HepG2 (cell line): ENCODE measurements around the gene KCTD21. TPM values are rescaled to one million over a fixed set of nuclear protein-coding genes. Genes with fewer than 3 reads are reported as not detected.

Experiments used
- ATAC-seq: fragments of 200-7000 bp; cut with Tn5 transposase; 3 replicates; pipeline ENCODE4 v1.9.1; 2020; ENCODE audit warnings: mild to moderate bottlenecking, moderate library complexity
- BruUV-seq: library from RNA; stranded (reverse); fragments of 400-500 nt; replicated peaks from 2 replicates; lab custom pipeline; 2021; lab: Mats Ljungman, UMichigan
- CTCF ChIA-PET: fragments of 300-600 bp; formaldehyde crosslinking; extraction: SDS; loops from one replicate; lab custom pipeline; 2021; ENCODE audit warnings: low total read pairs, inconsistent platforms, low intra/inter-chr PET ratio; lab: Yijun Ruan, JAX
- POLR2A ChIA-PET: fragments of 350-600 bp; sonication (Branson Sonifier 250); formaldehyde crosslinking; loops from one replicate; lab custom pipeline; 2020; ENCODE audit warnings: antibody characterized with exemption, inconsistent platforms; lab: Yijun Ruan, JAX
- DNase-seq: peaks from one replicate; pipeline ENCODE4 v3.0.0-alpha.2; 2015; ENCODE audit warnings: low spot score
- FAIRE-seq: peaks from 3 replicates; lab custom pipeline; 2011; peaks lifted over from hg19 to GRCh38; lab: Jason Lieb, UNC
- H2AFZ ChIP-seq: one replicate; pipeline ENCODE4 v1.6.1; 2011; ENCODE audit warnings: low read length, inconsistent platforms
- H3K27ac ChIP-seq: fragments of 300-600 bp; 3 replicates; pipeline ENCODE4 v1.8.0; 2011; ENCODE audit warnings: mixed run types, mild to moderate bottlenecking, mixed read lengths, low read length, inconsistent platforms; ENCODE audit not compliant: insufficient read depth; ENCODE audit errors: extremely low read length
- H3K27me3 ChIP-seq, 2 experiments: fragments of 200-600 bp in 1 of 2; 2 replicates in 1 of 2; 3 replicates in 1 of 2; pipeline versions ENCODE4 v1.6.0 to v1.8.0; 2011; ENCODE audit warnings: low read length in 2 of 2, mild to moderate bottlenecking in 2 of 2, moderate library complexity in 2 of 2, inconsistent platforms in 1 of 2; ENCODE audit not compliant: insufficient read depth in 2 of 2, control insufficient read depth in 1 of 2
- H3K36me3 ChIP-seq, 2 experiments: fragments of 200-600 bp in 1 of 2; replicated peaks in 1 of 2; 2 replicates in 1 of 2; 3 replicates in 1 of 2; pipeline versions ENCODE4 v1.5.1 to v1.8.0; 2011; ENCODE audit warnings: low read length in 2 of 2, inconsistent platforms in 1 of 2; ENCODE audit not compliant: insufficient read depth in 2 of 2, control insufficient read depth in 1 of 2
- H3K4me1 ChIP-seq: 2 replicates; pipeline ENCODE4 v1.5.1; 2012; ENCODE audit warnings: low read length, inconsistent platforms; ENCODE audit not compliant: insufficient read depth
- H3K4me2 ChIP-seq: 2 replicates; pipeline ENCODE4 v1.6.0; 2011; ENCODE audit warnings: low read depth, low read length, inconsistent platforms
- H3K4me3 ChIP-seq, 3 experiments: fragments of 200-600 bp in 1 of 3; sonication (generic), shearing (Covaris generic) in 1 of 3; replicated peaks in 1 of 3; 2 replicates each; pipeline ENCODE4 v1.5.1; 2011 to 2016; ENCODE audit warnings: low read length in 3 of 3, inconsistent platforms in 2 of 3, low read depth in 2 of 3, mild to moderate bottlenecking in 2 of 3, control low read depth in 1 of 3, mixed read lengths in 1 of 3; ENCODE audit not compliant: insufficient read depth in 1 of 3
- H3K79me2 ChIP-seq: one replicate; pipeline ENCODE4 v1.6.1; 2011; ENCODE audit warnings: low read length, inconsistent platforms; ENCODE audit not compliant: insufficient read depth
- H3K9ac ChIP-seq: 2 replicates; pipeline ENCODE4 v1.6.0; 2011; ENCODE audit warnings: mild to moderate bottlenecking, low read depth, low read length, inconsistent platforms; ENCODE audit not compliant: insufficient read depth
- H3K9me3 ChIP-seq: 2 replicates; pipeline ENCODE4 v1.5.1; 2012; ENCODE audit warnings: mild to moderate bottlenecking, low read length
- H4K20me1 ChIP-seq: 2 replicates; pipeline ENCODE4 v1.6.0; 2011; ENCODE audit warnings: inconsistent platforms, mild to moderate bottlenecking, low read length, moderate library complexity; ENCODE audit not compliant: insufficient read depth
- ASH2L ChIP-seq: fragments of 300-600, 200-600 bp; sonication (generic); IDR thresholded peaks from 2 replicates; pipeline ENCODE4 v1.7.0; 2017; ENCODE audit warnings: low read depth, mild to moderate bottlenecking, moderate library complexity, mixed read lengths, low read length; ENCODE audit not compliant: insufficient read length
- FLYWCH1 ChIP-seq: sonication (generic); formaldehyde crosslinking; IDR thresholded peaks from 2 replicates; pipeline ENCODE4 v1.8.1; 2023; ENCODE audit warnings: mild to moderate bottlenecking, missing genetic modification reagents
- HOXD1 ChIP-seq: sonication (generic); formaldehyde crosslinking; IDR thresholded peaks from 2 replicates; pipeline ENCODE4 v1.5.0; 2020; ENCODE audit warnings: missing genetic modification reagents
- TEAD3 ChIP-seq: optimal IDR thresholded peaks from 2 replicates; pipeline ENCODE3; 2016; ENCODE audit warnings: borderline replicate concordance
- ZC3H13 ChIP-seq: sonication (generic); formaldehyde crosslinking; IDR thresholded peaks from 2 replicates; pipeline ENCODE4 v1.8.1; 2023; ENCODE audit warnings: mild to moderate bottlenecking, missing genetic modification reagents, moderate library complexity
- ZFY ChIP-seq: sonication (generic); formaldehyde crosslinking; IDR thresholded peaks from 2 replicates; pipeline ENCODE4 v1.4.0; 2020; ENCODE audit warnings: missing genetic modification reagents
- ZNF160 ChIP-seq: sonication (generic); formaldehyde crosslinking; IDR thresholded peaks from 2 replicates; pipeline ENCODE4 v1.8.0; 2022; ENCODE audit warnings: mild to moderate bottlenecking, inconsistent platforms, missing genetic modification reagents
- ZNF430 ChIP-seq: sonication (generic); formaldehyde crosslinking; IDR thresholded peaks from 2 replicates; pipeline ENCODE4 v1.9.0; 2021; ENCODE audit warnings: mild to moderate bottlenecking, missing genetic modification reagents
- ZNF670 ChIP-seq: sonication (generic); formaldehyde crosslinking; IDR thresholded peaks from 2 replicates; pipeline ENCODE4 v1.8.0; 2022; ENCODE audit warnings: mild to moderate bottlenecking, missing genetic modification reagents, borderline replicate concordance
- ZNF768 ChIP-seq: sonication (generic); formaldehyde crosslinking; IDR thresholded peaks from 2 replicates; pipeline ENCODE4 v1.4.0; 2020; ENCODE audit warnings: missing genetic modification reagents
- ZNF780A ChIP-seq: sonication (generic); formaldehyde crosslinking; IDR thresholded peaks from 2 replicates; pipeline ENCODE4 v1.8.0; 2022; ENCODE audit warnings: mild to moderate bottlenecking, missing genetic modification reagents, moderate library complexity
- ZNF790 ChIP-seq: sonication (generic); formaldehyde crosslinking; IDR thresholded peaks from 2 replicates; pipeline ENCODE4 v1.8.0; 2022; ENCODE audit warnings: missing genetic modification reagents, mild to moderate bottlenecking, borderline replicate concordance
- ZNF816 ChIP-seq: sonication (generic); formaldehyde crosslinking; IDR thresholded peaks from 2 replicates; pipeline ENCODE4 v1.8.0; 2022; ENCODE audit warnings: missing genetic modification reagents, mild to moderate bottlenecking, borderline replicate concordance
- WGBS: methylation state at CpG from one replicate; pipeline ENCODE4 v1.1.6; 2017; ENCODE audit warnings: low lambda C conversion rate; 5-methylcytosine and 5-hydroxymethylcytosine counted together
- in situ Hi-C: cut with HindIII; loops from 2 replicates; pipeline ENCODE4 v1.10.0; 2017; ENCODE audit warnings: low pct_unique_long_range_greater_than_20kb; ENCODE audit not compliant: extremely low pct_ligation_motif_present
- intact Hi-C: fragments of 100-400 bp; cut with micrococcal nuclease; formaldehyde crosslinking; loops from one replicate; pipeline ENCODE4 v1.10.0; 2022; ENCODE audit not compliant: unreplicated experiment
- polyA plus RNA-seq, 8 experiments: library from polyadenylated mRNA; depleted of rRNA in 3 of 8; stranded (reverse) in 7 of 8; unstranded in 1 of 8; fragments of >200 nt; fragmentation: Illumina TruSeq in 4 of 8; extraction: Trizol in 4 of 8; gene quantifications; 2 replicates each; pipeline versions ENCODE4 v1.2.1 to v1.2.3, GENCODE V29; 2011 to 2016; ENCODE audit warnings: low read depth in 4 of 8, missing spikeins in 1 of 8, mixed read lengths in 1 of 8; ENCODE audit not compliant: insufficient read depth in 1 of 8
- total RNA-seq, 5 experiments: library from RNA; depleted of rRNA; stranded (reverse); fragments of >200 nt; fragmentation: Illumina TruSeq; extraction: Trizol; gene quantifications; 2 replicates each; pipeline ENCODE4 v1.2.3, GENCODE V29; 2016; ENCODE audit warnings: low read depth in 1 of 5
- TF ChIP-seq, protein P1 (sequence below): sonication (generic); formaldehyde crosslinking; IDR thresholded peaks from 2 replicates; pipeline ENCODE4 v1.4.0; 2020; ENCODE audit warnings: mild to moderate bottlenecking, missing genetic modification reagents
- TF ChIP-seq, protein P2 (sequence below): sonication (generic); formaldehyde crosslinking; IDR thresholded peaks from 2 replicates; pipeline ENCODE4 v1.8.1; 2023; ENCODE audit warnings: mild to moderate bottlenecking, moderate library complexity, missing genetic modification reagents

Gene KCTD21
- total and polyA plus RNA-seq, 2 of the 13 experiments (the other 11 are each of a cell fraction or from before 2014, with no cell fraction given) = 3.1 to 13.5 TPM

DNA sequence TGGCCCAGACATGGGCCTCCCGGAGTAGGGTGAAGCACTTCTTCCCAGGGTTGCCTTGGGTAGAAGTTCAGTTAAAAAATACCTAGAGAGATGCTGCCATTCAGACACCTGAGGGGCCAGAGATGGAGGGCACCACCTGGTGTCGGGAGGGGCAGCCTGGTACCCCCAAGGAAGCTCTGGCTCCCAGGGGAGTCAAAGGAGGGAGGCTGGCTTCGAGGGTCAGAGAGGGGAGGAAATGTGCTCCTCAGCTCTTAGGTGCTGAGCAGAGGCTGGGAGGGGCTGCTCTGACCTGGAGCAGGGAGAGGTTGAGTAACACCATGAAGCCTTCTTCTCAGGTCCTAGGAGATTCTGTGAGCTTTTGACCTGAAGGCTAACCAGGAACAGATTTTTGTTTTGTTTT lies 1.4 kb upstream of the KCTD21 start (continued):
- no peak for TF ChIP-seq ZNF790 (CRISPR knock-in tag)
- 0 out of 2 replicates have a peak, but pooled peaks have one; percentile 42 for TF ChIP-seq FLYWCH1 (CRISPR knock-in tag)

DNA sequence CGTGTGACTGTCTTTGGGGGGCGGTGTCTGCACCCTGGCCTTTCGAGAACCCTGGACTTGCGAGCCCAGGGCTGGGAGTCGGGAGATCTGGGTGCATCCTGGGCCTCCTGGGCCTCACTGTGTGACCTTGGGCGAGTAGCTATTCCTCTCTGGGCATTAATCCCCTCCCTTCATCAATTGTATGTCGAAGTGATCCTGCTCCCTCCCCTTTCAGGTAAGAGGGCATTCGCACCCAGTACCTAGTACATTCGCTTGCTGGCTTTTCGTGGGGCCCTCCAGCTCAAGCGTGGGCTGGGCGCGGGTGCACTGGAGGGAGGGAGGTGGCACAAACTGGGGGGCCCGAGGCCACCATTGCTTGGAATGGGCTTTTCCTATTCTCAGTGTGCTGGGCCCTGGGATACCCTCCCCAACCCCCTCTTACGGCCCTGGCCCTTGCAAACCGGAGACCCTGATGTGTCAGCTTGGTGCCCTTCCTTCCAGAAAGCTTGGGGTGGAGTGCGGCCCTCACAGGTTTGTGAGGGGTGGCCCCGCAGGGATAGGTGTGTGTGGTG lies 823 bp upstream of the KCTD21 start:
- Histone ChIP-seq H3K4me3 (peak overlapping the region; percentile 78 to 96 (median 86)), H3K36me3 (no peaks in the 10 kb centered on the region), H3K79me2 (peaks cover 13% of the 10 kb centered on the region), H4K20me1 (no peaks in the 10 kb centered on the region), H3K4me2 (peak overlapping the region; percentile 86), H2AFZ (no peak overlapping the region), H3K27me3 (no peaks in the 10 kb centered on the region; a peak in 1 of 5 replicates), H3K9me3 (no peaks in the 10 kb centered on the region), H3K27ac (no peak overlapping the region), H3K9ac (peak overlapping the region; percentile 64), H3K4me1 (peaks cover 86% of the 10 kb centered on the region)
- no TSS peak for BruUV-seq
- CTCF ChIA-PET = no interaction called here
- FAIRE-seq = no peak
- DNase-seq = no peak
- TF ChIP-seq ZNF160 (CRISPR knock-in tag) (0 out of 2 replicates have a peak, but pooled peaks have one; percentile 2), ZC3H13 (CRISPR knock-in tag) (0 out of 2 replicates have a peak, but pooled peaks have one; percentile 26), ASH2L (peak; percentile 2), ZNF780A (CRISPR knock-in tag) (peak; percentile 40; the same call in 1 of the 2 replicates), ZNF816 (CRISPR knock-in tag) (0 out of 2 replicates have a peak, but pooled peaks have one; percentile 2), ZNF670 (CRISPR knock-in tag) (0 out of 2 replicates have a peak, but pooled peaks have one; percentile 41), HOXD1 (0 out of 2 replicates have a peak, but pooled peaks have one; percentile 26), ZNF768 (CRISPR knock-in tag) (peak; percentile 98), ZNF430 (CRISPR knock-in tag) (no peak), TEAD3 (CRISPR knock-in tag) (no peak), ZFY (CRISPR knock-in tag) (0 out of 2 replicates have a peak, but pooled peaks have one; percentile 7)
- TF ChIP-seq, protein P1, sequence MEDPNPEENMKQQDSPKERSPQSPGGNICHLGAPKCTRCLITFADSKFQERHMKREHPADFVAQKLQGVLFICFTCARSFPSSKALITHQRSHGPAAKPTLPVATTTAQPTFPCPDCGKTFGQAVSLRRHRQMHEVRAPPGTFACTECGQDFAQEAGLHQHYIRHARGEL = no peak
- TF ChIP-seq, protein P2, sequence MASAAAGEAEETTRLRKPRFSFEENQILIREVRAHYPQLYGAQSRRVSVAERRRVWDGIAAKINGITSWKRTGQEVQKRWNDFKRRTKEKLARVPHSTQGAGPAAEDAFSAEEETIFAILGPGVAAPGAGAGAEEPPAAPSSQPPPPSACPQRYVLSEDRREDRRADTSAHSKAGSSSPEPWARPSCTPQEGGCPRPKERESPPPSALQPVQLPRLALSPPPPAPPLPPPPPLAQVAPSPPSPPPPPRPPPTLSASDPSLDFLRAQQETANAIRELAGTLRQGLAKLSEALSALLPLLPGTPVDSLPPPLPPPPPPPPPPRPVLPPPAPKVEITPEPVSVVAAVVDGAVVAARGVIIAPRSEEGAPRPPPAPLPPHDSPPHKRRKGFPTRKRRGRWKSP (CRISPR knock-in tag) = no peak
- WGBS = 10% methylated on average over 10 of the region's 18 CpGs
- ATAC-seq = peak; percentile 0; the same call in 2 of the 3 replicates
- in situ Hi-C loops = loop anchor here (5.0 kb wide), 1 partner anchor 47 kb away; no protein-coding TSS in a partner anchor
- intact Hi-C loops = loop anchor here (2.0 to 5.0 kb wide), 2 partner anchors 14 to 112 kb away; partner anchors contain the start of gene NDUFC2
- POLR2A ChIA-PET = interaction anchor here (0.9 to 3.9 kb wide), 13 partner anchors 9 to 386 kb away, joined by 3 to 37 read pairs (median 5); partner anchors contain the start of genes ALG8, INTS4 and NARS2
